GM12891 (cell line): ENCODE data around the gene CACTIN.

Experiments used
- POLR2A ChIP-seq: IDR thresholded peaks from 2 replicates; pipeline ENCODE4 v1.6.1; 2011; ENCODE audit warnings: low read depth, low read length, control low read depth
- POLR2AphosphoS5 ChIP-seq: IDR thresholded peaks from 2 replicates; pipeline ENCODE4 v1.6.1; 2011; ENCODE audit warnings: low read depth, low read length, control low read depth
- POU2F2 ChIP-seq: IDR thresholded peaks from 2 replicates; pipeline ENCODE4 v1.6.1; 2011; ENCODE audit warnings: low read depth, mild to moderate bottlenecking, control low read depth, low read length, moderate library complexity
- SPI1 ChIP-seq: IDR thresholded peaks from 2 replicates; pipeline ENCODE4 v1.6.1; 2011; ENCODE audit warnings: low read depth, low read length, control low read depth
- TAF1 ChIP-seq: IDR thresholded peaks from 2 replicates; pipeline ENCODE4 v1.6.1; 2011; ENCODE audit warnings: low read depth, low read length, control low read depth

DNA sequence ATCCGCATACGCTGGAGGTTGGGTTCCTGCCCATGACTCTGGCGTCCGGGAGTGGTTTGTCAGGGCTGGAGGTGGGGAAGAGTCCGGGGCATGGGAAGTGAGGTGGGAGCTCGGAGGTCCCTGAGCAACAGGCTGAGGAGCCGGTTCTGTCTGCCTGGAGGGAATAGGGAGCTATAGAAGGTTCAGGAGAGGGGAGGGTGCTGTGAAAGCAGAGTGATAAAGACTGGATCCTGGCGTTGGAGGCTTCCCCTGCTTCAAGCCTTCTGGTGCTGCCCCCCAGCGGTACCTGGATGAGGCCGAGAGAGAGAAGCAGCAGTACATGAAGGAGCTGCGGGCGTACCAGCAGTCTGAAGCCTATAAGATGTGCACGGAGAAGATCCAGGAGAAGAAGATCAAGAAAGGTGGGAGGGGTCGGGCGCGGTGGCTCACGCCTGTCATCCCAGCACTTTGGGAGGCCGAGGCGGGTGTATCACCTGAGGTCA lies 51.3 kb downstream of the CACTIN start:
- TF ChIP-seq POLR2AphosphoS5 (no peak), TAF1 (no peak), POLR2A (no peak), SPI1 (no peak), POU2F2 (no peak)
